Activated T-cell treated with anti-CD3 and anti-CD28 coated beads, Interleukin-2, amount 50 U/mL, for 4 hours (primary cell): ENCODE results near the gene GIMAP7. TPM values are rescaled to one million over a fixed set of nuclear protein-coding genes. Genes with fewer than 3 reads are reported as not detected.
"Not testable (repeated sequence)": the region's sequence is repeated elsewhere in the genome, so short reads cannot be mapped to it uniquely, and the experiment has no call there.

Source experiments
- ATAC-seq, 2 donors: fragments of 200-7000 bp; cut with Tn5 transposase; one replicate each; pipeline ENCODE4 v1.10.0; 2021
- DNase-seq: peaks from one replicate; pipeline ENCODE4 v3.0.0-alpha.2; 2020
- H3K27me3 Mint-ChIP-seq: one replicate; pipeline ENCODE4 v1.8.0; 2021; ENCODE audit warnings: low read depth, mixed read lengths
- H3K36me3 Mint-ChIP-seq: one replicate; pipeline ENCODE4 v1.8.0; 2022; ENCODE audit warnings: mixed read lengths; ENCODE audit not compliant: insufficient read depth
- H3K4me1 Mint-ChIP-seq: one replicate; pipeline ENCODE4 v1.8.0; 2021; ENCODE audit warnings: low read depth, mixed read lengths
- H3K4me3 Mint-ChIP-seq: one replicate; pipeline ENCODE4 v1.8.0; 2021; ENCODE audit warnings: mild to moderate bottlenecking, moderate library complexity, mixed read lengths
- H3K9me3 Mint-ChIP-seq: one replicate; pipeline ENCODE4 v1.8.0; 2021; ENCODE audit warnings: mixed read lengths
- total RNA-seq, 3 donors: library from RNA; stranded (reverse); gene quantifications; one replicate each; pipeline ENCODE4 v1.2.1, GENCODE V29; 2021

The GIMAP7 gene
- total RNA-seq, 3 donors from 2014 or later: 23.9 to 28.3 (median 25.0) TPM

GRCh38 chr7:150487625-150488024 is 27.0 kb upstream of the GIMAP7 start:
- Mint-ChIP-seq H3K4me3 (no peak overlapping the region), H3K27me3 (no peaks in the 10 kb centered on the region), H3K4me1 (peaks cover 78% of the 10 kb centered on the region), H3K9me3 (peaks cover 7% of the 10 kb centered on the region), H3K36me3 (peaks cover 4% of the 10 kb centered on the region)
- ATAC-seq (no peak), DNase-seq (no peak)

- peaks cover 62% of the 10 kb centered on the region for H3K4me1 Mint-ChIP-seq
- ATAC-seq: no peak
- DNase-seq: no peak
These were observed 24.9 kb upstream of the GIMAP7 start for GRCh38 chr7:150489782-150490181.

GRCh38 chr7:150493442-150493841 is 21.2 kb upstream of the GIMAP7 start:
- ATAC-seq, DNase-seq, H3K4me3 Mint-ChIP-seq, H3K27me3 Mint-ChIP-seq: not testable (repeated sequence)
- peaks cover 11% of the 10 kb centered on the region for H3K36me3 Mint-ChIP-seq
- peaks cover 50% of the 10 kb centered on the region for H3K4me1 Mint-ChIP-seq
- H3K9me3 Mint-ChIP-seq: peaks cover 13% of the 10 kb centered on the region

More at GRCh38 chr7:150489782-150490181, 24.9 kb upstream of the GIMAP7 start:
- Mint-ChIP-seq H3K36me3 (peaks cover 4% of the 10 kb centered on the region), H3K4me3 (no peak overlapping the region), H3K9me3 (peaks cover 7% of the 10 kb centered on the region), H3K27me3 (no peaks in the 10 kb centered on the region)

GRCh38 chr7:150502519-150502918 is 12.2 kb upstream of the GIMAP7 start:
- no peak for DNase-seq
- peak overlapping the region; percentile 44 for H3K4me3 Mint-ChIP-seq
- ATAC-seq: peak in 1 of 2 donors; percentile 47
- peaks cover 79% of the 10 kb centered on the region for H3K4me1 Mint-ChIP-seq
- peaks cover 29% of the 10 kb centered on the region for H3K9me3 Mint-ChIP-seq
- H3K27me3 Mint-ChIP-seq: no peaks in the 10 kb centered on the region
- peaks cover 23% of the 10 kb centered on the region for H3K36me3 Mint-ChIP-seq

GRCh38 chr7:150503155-150503554 is 11.5 kb upstream of the GIMAP7 start:
- peak overlapping the region; percentile 44 for H3K4me3 Mint-ChIP-seq
- peak in 1 of 2 donors; percentile 18 for ATAC-seq
- peaks cover 25% of the 10 kb centered on the region for H3K9me3 Mint-ChIP-seq
- no peaks in the 10 kb centered on the region for H3K27me3 Mint-ChIP-seq
- peaks cover 21% of the 10 kb centered on the region for H3K36me3 Mint-ChIP-seq
- H3K4me1 Mint-ChIP-seq: peaks cover 82% of the 10 kb centered on the region
- no peak for DNase-seq

- Mint-ChIP-seq H3K4me3 (peak overlapping the region; percentile 35), H3K9me3 (peaks cover 23% of the 10 kb centered on the region), H3K36me3 (peaks cover 19% of the 10 kb centered on the region), H3K4me1 (peaks cover 84% of the 10 kb centered on the region), H3K27me3 (no peaks in the 10 kb centered on the region)
- DNase-seq: no peak
- ATAC-seq: peak; percentile 51 to 56
These were observed 11.1 kb upstream of the GIMAP7 start for GRCh38 chr7:150503581-150503980.

- peaks cover 5% of the 10 kb centered on the region for H3K36me3 Mint-ChIP-seq
- peaks cover 10% of the 10 kb centered on the region for H3K9me3 Mint-ChIP-seq
- no peaks in the 10 kb centered on the region for H3K27me3 Mint-ChIP-seq
- peak overlapping the region; percentile 60 for H3K4me3 Mint-ChIP-seq
- DNase-seq (no peak), ATAC-seq (peak; percentile 58 to 64)
- H3K4me1 Mint-ChIP-seq: peaks cover 93% of the 10 kb centered on the region
These were observed 6.6 kb upstream of the GIMAP7 start for GRCh38 chr7:150507947-150508602.

- H3K4me1 Mint-ChIP-seq: peaks cover 80% of the 10 kb centered on the region
- H3K9me3 Mint-ChIP-seq: peaks cover 10% of the 10 kb centered on the region
- H3K36me3 Mint-ChIP-seq: peaks cover 5% of the 10 kb centered on the region
- no peak for ATAC-seq
- H3K4me3 Mint-ChIP-seq: peak overlapping the region; percentile 13
- DNase-seq: no peak
- H3K27me3 Mint-ChIP-seq: no peaks in the 10 kb centered on the region
These were observed 3.6 kb upstream of the GIMAP7 start for GRCh38 chr7:150511048-150511447.

- H3K36me3 Mint-ChIP-seq: peaks cover 8% of the 10 kb centered on the region
- ATAC-seq: no peak
- no peaks in the 10 kb centered on the region for H3K27me3 Mint-ChIP-seq
These were observed 914 bp upstream of the GIMAP7 start for GRCh38 chr7:150513758-150514157.

GRCh38 chr7:150515248-150516147 is 826 bp downstream of the GIMAP7 start:
- H3K36me3 Mint-ChIP-seq: peaks cover 14% of the 10 kb centered on the region
- no peaks in the 10 kb centered on the region for H3K27me3 Mint-ChIP-seq
- H3K4me1 Mint-ChIP-seq: peaks cover 54% of the 10 kb centered on the region
- ATAC-seq: peak; percentile 13 to 23
- no peak for DNase-seq
- H3K9me3 Mint-ChIP-seq: peaks cover 7% of the 10 kb centered on the region
- peak overlapping the region; percentile 95 for H3K4me3 Mint-ChIP-seq

More at GRCh38 chr7:150513758-150514157, 914 bp upstream of the GIMAP7 start:
- DNase-seq: no peak
- H3K9me3 Mint-ChIP-seq: peaks cover 10% of the 10 kb centered on the region
- peaks cover 65% of the 10 kb centered on the region for H3K4me1 Mint-ChIP-seq
- H3K4me3 Mint-ChIP-seq: peak overlapping the region; percentile 95

- DNase-seq: no peak
- no peak for ATAC-seq
- Mint-ChIP-seq H3K4me3 (peak overlapping the region; percentile 95), H3K4me1 (peaks cover 48% of the 10 kb centered on the region), H3K36me3 (peaks cover 22% of the 10 kb centered on the region), H3K9me3 (no peaks in the 10 kb centered on the region), H3K27me3 (no peaks in the 10 kb centered on the region)
These were observed 2.5 kb downstream of the GIMAP7 start for GRCh38 chr7:150516956-150517745.

- peaks cover 44% of the 10 kb centered on the region for H3K4me1 Mint-ChIP-seq
- H3K27me3 Mint-ChIP-seq: no peaks in the 10 kb centered on the region
- peaks cover 5% of the 10 kb centered on the region for H3K9me3 Mint-ChIP-seq
- peak overlapping the region; percentile 82 for H3K4me3 Mint-ChIP-seq
- ATAC-seq (no peak), DNase-seq (no peak)
- H3K36me3 Mint-ChIP-seq: peaks cover 28% of the 10 kb centered on the region
These were observed 4.6 kb downstream of the GIMAP7 start for GRCh38 chr7:150519310-150519709.

GRCh38 chr7:150520145-150520544 is 5.5 kb downstream of the GIMAP7 start:
- Mint-ChIP-seq H3K36me3 (peaks cover 28% of the 10 kb centered on the region), H3K4me1 (peaks cover 49% of the 10 kb centered on the region)
- ATAC-seq: peak; percentile 39 to 44

GRCh38 chr7:150522931-150523330 is 8.3 kb downstream of the GIMAP7 start:
- peak overlapping the region; percentile 49 for H3K4me3 Mint-ChIP-seq
- not testable (repeated sequence) for H3K27me3 Mint-ChIP-seq, DNase-seq, ATAC-seq
- H3K36me3 Mint-ChIP-seq: peaks cover 28% of the 10 kb centered on the region
- peaks cover 65% of the 10 kb centered on the region for H3K4me1 Mint-ChIP-seq
- H3K9me3 Mint-ChIP-seq: peaks cover 31% of the 10 kb centered on the region

More at GRCh38 chr7:150520145-150520544, 5.5 kb downstream of the GIMAP7 start:
- Mint-ChIP-seq H3K4me3 (peak overlapping the region; percentile 82), H3K9me3 (peaks cover 11% of the 10 kb centered on the region), H3K27me3 (no peaks in the 10 kb centered on the region)
- DNase-seq: no peak
